GM19438 (cell line): ENCODE results near the gene MGLL.

Experiments used
- ATAC-seq: cut with Tn5 transposase; IDR thresholded peaks from one replicate; pipeline ENCODE4 v1.9.1; 2021; ENCODE audit warnings: low read depth; ENCODE audit not compliant: unreplicated experiment

The MGLL gene

DNA sequence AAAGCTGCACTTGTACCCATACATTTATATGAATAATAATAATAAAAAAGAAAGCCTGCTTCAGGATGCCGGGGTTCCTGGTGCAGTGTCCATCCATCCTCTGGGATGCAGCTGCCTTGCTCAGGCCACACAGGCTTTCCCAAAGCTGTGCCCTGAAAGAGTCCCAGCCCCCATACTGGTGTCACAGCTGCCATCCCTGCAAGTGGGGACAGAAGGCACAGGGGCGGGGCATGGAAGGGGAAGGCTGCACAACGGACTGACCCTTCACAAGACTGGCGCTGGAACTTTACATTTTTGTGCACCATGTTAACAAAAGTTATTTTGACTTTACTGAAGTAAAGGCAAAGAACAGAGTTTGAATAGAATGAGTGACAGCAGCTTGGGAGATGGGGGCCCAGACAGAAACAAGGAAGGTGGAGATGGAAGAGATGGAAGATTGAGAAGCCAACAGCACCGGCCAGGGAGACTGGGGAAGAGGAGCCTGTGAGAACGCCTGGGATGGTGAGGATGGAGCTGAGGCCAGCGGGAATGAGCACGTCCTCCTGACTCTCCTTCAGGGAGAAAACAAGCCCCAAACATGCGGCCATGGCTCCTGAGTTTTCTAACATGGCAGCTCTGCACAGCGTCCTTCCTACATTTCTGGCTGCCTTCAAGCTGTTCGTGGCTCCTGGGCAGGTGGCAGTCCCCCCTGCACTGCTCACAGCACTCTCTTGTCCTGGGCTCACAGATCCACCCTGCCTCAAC, 76.5 kb downstream of the MGLL start:
- ATAC-seq = no peak

DNA sequence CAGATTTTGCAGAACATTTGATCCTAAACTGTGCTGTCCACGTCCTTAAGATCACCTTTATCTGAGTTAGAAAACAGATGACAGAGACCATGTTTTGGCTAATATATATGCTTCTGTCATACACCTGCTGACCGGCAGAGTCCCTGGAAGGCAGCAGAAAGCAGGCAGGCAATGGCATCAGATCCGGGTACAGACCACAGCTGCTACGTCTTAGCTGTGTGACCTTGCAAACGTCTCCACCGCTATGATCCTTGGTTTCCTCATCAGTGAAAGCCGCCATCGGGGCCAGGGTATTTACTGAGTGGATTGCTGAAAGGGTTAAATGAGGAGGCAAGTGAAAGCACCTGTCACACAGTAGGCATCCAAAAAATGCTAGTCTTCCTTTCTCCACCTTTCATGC, 77.4 kb downstream of the MGLL start:
- no peak for ATAC-seq

DNA sequence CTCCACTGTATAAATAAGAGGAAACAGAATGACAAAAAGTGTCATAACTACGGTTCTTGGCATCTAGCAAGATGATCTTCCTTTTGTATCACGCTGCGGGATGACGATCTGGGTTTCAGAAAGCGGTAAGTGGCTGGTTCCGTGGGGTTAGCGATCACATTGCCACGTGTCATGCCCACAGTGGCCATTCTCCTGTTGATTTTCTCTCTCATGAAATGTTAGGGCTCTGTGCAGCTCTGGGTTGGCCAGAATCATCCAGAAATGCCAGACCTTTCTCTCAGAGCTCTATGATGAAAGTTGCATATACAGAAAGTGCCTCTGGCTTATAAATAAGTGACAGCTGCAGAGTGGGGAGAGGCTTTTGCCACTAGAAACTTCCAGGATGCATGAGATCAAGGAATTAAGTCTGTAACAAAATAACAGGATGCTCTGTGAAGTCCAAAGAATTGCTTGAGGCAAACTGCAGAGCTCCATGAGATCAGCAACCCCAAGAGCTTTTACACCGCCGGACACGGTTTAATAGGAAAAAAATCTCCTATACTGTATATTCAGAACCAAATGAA, 78.0 kb downstream of the MGLL start:
- ATAC-seq = no peak

DNA sequence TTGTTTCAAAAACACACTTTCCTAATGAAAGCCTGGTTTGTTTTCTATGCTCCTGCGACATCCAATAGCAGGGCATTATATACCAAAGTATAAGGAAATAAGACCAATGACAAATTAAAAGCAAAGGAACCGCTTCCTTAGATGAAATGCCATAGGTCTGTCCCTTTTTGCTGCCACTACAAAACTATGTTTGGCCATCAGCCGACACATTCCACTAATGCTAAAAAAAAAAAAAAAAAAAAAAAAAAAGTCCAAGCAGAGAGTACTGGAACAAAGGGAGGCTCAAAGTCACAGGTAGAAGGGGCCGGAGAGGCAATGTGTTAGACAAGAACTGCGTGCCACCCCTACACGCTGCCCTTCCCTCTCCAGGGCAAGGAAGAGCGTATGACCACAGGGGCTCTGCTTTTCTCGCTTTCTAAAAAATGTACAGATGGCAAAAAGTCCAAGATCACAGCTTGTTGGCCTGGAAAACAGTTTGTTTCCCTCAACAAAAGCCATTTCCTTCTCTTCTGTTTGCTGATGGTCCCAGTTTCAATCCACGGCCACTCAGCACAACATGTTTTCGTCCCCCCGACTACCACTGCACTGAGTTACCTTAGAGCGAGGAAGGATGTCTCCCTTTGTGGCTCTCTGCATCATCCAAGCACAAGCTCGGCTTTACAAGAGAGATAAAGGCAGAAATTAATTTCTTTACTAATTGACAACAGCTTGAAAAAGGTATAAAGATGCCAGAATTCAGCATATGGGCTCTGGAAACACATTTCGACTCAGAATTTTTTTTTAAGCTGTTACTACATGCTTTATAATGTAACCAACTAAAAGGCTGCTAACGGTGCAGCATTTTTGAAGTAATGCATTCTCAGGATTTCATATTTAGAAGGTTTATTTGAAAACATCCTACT, 78.7 kb downstream of the MGLL start:
- ATAC-seq = no peak

DNA sequence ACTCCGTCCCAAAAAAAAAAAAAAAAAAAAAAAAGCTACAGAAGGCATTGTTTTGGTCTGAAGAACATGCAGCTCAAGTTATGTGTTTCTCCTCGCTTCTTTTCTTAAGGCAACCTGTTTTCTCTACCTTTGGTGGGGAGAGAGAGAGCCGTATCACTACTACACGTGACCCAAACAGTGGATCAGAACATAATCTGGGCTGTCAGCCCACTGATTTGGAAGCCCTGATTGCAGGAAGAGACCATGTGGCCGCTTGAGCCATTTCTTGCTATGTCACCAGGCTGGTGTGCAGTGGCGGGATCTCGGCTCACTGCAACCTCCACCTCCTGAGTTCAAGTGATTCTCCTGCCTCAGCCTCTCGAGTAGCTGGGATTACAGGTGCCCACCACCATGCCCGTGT, 79.7 kb downstream of the MGLL start:
- ATAC-seq = no peak

DNA sequence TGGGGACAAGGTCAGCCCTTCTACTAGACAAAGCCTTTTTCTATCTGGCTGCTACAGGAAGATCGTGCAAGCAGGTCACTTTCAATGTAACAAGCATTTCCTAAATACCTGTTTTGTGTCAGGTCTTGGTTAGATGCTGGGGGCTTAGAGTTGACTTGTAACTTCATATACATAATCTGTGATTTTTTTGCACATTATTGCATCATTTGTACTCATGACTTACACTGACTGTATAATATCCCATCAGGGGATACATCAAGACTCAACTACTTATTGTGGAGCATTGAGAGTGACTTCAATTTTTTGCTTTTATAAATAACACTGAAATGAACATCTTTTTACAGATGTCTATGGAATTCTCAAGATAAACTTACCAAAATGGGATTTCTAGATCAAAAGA, 80.6 kb downstream of the MGLL start:
- no peak for ATAC-seq

DNA sequence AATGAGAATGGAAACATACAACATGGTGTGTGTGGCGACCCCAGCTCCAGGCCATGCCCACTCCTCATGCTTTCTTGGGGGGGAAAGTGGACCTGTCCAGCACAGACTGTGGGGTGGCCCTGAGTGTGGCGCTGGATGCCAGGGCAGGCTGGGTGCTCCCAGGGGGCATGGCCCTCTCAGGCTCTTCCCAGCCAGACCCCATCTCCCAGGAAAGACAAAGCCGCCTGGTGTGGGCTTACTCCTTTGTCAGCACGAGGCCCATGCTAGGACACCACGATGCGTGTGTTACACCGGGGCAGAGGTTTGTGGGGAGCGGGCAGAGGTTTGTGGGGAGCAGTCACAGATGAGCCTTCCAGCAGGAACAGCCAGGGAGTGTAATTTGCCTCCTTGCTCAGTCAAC, 81.1 kb downstream of the MGLL start:
- ATAC-seq = no peak

DNA sequence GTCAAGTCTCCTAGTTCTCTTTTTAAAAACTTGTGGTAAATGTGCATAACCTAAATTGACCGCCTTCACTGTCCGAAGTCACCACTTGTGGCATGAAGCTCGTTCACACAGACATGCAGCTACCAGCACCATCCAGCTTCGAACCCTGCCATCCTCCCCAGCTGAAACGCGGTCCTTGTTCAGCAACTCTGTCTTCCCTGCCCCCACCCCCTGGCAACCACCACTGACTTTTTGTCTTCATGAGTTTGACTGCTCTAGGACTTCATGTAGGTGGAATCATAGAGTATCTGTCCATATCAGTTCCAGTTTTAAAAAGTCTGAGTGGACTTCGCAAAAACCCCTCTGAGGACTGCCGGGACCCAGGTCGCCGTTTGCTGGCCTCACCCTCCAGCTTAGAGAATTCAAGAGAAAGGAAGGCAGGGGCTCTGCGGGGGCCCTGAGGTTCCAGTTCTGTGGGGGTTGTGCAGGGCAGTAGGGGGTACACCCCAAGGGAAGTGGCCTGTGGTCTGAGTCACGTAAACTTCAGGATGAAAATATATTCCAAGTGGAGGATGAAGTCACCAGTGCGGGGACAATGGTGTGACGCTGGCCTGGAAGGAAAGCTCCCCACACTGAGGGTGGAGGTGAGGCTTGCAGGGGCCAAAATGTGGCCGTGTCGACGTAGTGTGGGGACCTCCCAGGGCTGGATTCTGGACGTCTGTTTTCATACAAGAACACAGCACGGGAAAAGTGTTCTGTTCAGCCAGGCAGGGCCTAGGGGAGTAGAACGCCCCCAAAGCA, 82.0 kb downstream of the MGLL start:
- ATAC-seq = no peak

DNA sequence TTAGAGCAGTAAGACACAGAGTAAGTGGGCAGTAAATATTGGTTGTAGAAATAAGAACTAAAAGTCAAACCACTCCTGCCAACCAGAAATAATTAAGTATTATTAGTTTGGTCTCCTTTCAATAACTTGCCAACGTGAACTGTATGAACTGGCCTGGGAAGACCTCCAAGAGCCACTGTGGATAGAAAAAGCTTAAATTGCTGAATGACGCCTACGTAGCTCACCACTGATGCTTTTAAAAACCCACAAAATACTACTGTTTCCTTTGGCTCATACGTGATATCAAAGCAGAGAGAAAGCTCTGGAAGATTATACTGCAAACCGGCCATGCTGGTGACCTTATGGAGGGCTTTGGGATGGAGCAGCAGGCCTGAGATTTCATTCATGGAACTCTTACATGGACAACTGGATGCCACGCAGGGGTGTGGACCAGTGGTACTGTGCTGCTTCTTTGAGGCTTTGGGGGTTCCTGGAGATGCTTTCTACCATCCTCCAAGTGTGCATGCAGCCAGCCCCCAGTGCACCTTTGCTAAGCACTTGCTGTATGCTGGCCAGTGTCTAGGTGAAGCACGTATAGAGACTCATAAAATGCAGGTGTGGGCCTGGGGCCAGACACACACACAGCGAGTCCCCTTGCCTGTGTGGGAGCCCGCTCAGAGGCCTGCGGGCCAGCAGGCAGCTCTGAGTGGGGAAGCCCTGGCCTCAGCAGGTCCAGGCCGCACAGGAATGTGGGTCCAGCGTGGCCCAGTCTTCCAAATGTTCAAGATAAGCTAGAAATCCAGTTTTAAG, 82.8 kb downstream of the MGLL start:
- ATAC-seq = no peak

DNA sequence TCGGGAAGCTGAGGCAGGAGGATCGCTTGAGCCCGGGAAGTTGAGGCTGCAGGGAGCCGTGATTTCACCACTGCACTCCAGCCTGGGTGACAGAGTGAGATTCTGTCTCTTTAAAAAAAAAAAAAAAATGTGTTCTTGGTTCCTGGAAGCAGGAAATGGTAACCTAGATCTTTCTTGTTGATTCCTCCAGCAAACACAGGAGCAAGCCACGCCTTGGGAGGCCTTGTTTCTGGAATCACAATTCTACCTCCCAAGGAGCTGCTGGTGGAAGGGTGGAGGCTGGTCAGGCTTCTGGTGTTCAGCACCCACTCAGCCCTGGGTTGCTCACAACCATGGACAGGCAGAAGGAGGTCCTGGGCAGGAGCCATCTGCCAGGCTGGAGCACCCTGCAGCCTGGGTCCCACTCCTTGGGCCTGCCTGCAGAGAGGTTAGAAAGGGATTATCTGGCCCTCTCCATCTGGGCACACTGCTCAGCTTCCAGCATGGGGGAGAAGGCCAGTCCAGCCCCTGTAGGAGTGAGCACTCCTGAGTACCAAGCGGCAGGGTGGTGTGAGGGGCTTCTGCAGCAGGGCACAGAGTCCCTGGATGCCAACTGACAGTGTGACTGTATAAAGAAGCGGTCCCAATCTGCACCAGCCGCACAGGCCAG, 84.0 kb downstream of the MGLL start:
- no peak for ATAC-seq

DNA sequence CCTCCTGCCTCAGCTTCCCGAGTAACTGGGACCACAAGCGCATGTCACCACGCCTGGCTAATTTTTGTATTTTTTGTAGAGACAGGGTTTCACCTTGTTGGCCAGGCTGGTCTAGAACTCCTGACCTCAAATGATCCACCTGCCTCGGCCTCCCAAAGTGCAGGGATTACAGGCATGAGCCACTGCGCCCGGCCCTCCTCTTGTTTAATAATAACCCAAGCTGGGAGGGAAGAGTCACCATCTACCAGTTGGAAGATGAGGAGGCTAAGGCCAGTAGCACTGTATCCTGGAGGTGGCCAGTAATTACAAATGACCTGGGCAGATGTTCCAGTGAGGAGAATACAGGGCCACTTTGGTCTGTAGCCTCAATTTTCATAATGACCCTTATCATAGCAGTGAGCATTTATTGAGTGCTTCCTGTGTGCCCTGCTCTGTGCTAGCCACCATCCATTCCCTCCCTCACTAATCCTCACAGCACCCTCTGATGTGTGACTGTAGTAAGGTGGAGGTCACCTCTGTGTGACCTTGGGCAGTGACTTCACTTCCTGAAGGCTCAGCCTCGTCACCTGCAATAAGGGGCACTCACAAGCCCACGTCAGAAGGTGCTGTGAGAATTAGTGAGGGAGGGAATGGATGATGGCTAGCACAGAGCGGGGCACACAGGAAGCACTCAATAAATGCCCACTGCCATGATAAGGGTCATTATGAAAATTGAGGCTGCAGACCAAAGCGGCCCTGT, 85.3 kb downstream of the MGLL start:
- ATAC-seq = no peak

DNA sequence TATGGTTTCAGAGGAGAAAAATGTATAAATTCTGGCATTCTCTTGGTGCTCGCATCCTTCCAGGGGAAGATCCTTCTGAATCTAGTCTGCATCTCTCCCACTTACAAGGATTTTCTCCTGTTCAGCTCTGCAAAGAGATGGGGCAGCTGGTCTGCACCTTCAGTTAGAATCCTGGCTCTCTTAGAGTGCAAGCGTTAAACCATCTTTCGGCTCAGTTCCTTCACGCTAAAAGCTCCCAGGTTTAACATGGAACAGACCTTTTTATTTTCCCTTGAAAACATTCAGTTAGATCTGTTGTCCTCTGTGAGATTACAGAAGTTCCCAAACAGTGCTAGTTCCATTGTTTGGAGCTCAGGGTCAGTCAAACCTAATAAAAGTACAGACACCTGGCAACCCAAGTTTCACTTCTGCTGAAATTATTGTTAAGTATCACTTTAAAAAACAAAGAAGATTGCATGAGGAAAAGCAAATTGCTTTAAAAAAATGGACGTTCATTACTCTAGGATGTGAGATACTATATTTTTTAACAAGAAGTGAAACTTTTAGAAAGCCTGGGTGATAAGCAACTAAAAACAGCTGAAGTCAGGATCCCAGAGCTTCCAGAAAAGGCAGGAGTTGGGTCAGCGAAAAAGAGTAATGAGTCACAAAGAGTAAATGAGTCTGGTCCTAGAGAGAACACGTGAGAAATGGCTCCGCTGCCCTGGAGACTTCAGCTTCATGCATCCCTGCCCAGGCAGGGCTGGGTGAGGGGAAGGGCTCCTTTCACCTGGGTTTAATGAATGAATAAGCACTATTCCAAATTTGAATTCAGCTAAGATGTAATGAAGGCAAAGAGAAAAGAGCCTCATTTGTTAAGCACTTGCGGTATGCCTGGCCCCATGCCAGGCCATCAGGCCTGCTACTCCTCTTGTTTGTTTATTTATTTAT, 86.3 kb downstream of the MGLL start:
- ATAC-seq = peak; percentile 73

DNA sequence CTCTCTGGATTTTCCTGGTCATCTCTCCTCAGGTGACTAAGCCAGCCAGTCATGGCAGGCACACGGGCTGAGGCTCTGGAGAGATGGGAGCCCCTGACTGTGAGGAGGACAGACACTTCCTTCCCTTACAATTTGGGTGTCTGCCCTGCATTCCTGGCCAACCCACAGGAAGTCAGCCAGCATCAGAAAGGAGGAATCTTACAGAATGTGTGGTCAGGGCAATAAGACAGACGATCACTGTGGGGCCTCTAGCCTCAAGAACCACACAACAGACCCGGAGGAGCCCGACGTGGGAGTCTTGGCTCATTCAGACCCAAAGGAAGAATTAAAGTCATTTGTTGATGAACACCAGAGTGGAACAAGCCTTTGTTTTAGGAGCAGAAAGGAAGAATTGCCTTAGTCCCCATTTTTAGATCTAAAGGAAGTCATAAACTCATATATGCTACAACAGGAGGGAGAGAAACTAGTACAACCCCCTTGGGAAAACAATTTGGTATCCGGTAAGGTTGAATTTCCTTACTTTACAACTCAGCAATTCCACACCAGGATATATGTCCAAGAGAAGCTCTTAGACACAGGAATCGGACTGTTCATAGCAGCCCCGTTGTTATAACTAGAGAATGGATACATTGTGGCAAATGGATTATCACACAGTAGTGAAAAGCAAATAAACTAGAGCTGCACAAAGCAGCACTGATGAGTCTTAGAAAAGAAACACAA, 87.4 kb downstream of the MGLL start:
- ATAC-seq = no peak

DNA sequence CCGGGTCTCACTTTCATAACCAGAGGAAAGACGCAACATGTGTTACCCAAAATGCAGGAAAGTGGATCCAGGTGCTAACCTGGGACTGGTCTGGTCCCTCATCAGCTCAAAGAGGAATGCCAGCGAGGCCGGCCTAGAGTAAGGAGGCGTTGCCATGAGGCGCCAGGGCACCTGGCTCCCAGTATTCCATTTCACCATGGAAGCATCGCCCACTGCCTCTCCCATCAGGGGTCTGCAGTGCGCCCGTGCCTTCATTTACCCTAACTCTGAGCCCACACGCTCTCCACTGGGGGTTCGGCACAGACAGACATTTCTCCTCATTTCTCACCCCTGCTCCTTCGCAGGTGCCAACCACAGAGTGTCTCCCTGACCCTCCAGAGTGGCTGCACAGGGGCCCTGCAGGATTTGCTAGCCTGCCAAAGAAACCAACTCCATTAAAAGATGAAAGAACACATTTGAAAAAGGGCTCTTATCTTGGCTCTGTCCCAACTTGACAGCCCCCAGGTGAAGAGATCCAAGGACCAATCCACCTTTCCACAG, 88.1 kb downstream of the MGLL start:
- ATAC-seq = no peak

DNA sequence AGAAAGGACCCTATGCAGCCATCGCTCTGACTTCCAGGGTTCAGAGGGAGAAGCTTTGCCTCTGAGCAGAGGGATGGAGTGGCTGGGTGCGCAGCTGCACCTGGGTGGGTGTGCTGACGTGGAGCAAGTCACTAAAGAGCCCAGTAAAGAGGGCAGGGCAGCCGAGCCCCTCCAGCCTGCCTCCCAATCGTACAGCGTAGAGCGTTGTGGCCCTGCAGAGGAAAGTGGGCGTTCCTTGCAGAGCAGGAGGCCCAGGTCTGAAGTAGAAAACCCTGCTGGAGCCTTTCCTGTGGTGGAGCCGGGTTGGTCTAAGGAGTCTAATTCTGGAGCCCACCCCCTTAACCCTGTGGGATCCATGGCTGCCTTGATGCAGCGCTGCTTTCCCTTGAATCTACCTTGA, 88.5 kb downstream of the MGLL start:
- ATAC-seq = no peak

DNA sequence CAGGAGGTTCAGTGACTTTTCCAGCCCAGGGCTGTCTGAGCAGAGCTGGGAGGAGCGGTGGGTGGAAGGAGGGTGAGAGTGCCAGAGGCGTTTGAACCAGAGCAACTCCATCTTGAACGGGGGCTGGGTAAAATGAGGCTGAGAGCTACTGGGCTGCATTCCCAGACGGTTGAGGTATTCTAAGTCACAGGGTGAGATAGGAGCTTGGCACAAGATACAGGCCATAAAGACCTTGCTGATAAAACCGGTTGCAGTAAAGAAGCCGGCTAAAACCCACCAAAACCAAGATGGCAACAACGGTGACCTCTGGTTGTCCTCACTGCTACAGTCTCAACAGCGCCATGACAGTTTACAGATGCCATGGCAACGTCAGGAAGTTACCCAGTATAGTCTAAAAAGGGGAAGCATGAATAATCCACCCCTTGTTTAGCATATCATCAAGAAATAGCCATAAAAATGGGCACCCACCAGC, 89.4 kb downstream of the MGLL start:
- ATAC-seq = no peak

DNA sequence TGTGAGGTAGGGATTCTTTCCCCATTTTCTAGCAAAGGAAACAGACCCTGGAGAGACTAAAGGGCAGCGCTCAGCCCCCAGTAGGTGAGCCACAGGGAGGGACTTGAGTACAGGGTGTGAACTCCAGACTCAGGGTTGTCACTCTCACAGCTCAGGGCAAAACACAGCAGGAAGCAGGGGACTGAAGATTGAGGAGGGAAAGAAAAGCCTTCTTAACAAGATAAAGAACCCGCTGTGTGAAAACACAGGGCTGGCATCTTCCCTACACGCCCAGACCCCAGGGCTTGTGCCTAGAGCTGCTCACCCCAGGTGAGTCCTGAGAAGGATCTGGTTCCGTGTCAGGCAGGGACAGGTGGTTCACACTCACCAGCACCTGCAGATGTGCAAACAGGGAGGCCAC, 90.0 kb downstream of the MGLL start:
- no peak for ATAC-seq
